ENCODE results near the gene FLAD1. TPM values are rescaled to one million over a fixed set of nuclear protein-coding genes. Genes with fewer than 3 reads are reported as not detected.

The FLAD1 gene
- 21.9 TPM for total RNA-seq

- ATAC-seq (peak; percentile 95), DNase-seq (ENCODE audit: low spot score) (peak; percentile 98)
Observed at GRCh38 chr1:154982897-154983648, at the start of gene FLAD1. Gene FLAD1, plus strand, starts transcription at chr1:154983344. Its CDS starts 351 bp downstream, at chr1:154983695.

- DNase-seq (ENCODE audit: low spot score) (no peak), ATAC-seq (no peak)
Observed at GRCh38 chr1:154934358-154934948, 48.7 kb upstream of the FLAD1 start.

- DNase-seq (ENCODE audit: low spot score) (peak; percentile 53), ATAC-seq (no peak)
Observed at GRCh38 chr1:154935749-154936554, 47.2 kb upstream of the FLAD1 start.

- ATAC-seq (peak; percentile 81), DNase-seq (ENCODE audit: low spot score) (peak; percentile 97)
Observed at GRCh38 chr1:154936555-154937084, 46.5 kb upstream of the FLAD1 start, which contains the start of gene PMVK. Gene PMVK, minus strand, starts transcription at chr1:154936719. Its CDS starts 34 bp downstream, at chr1:154936685.

- DNase-seq (ENCODE audit: low spot score) (peak; percentile 90), ATAC-seq (peak; percentile 74)
Observed at GRCh38 chr1:154937085-154937987, 45.8 kb upstream of the FLAD1 start.

GRCh38 chr1:154937988-154938386 is 45.2 kb upstream of the FLAD1 start:
- DNase-seq (ENCODE audit: low spot score) (no peak), ATAC-seq (no peak)

GRCh38 chr1:154938604-154939399 is 44.3 kb upstream of the FLAD1 start:
- no peak for DNase-seq (ENCODE audit: low spot score)
- ATAC-seq, result no peak

GRCh38 chr1:154940213-154940560 is 43.0 kb upstream of the FLAD1 start:
- ATAC-seq (no peak), DNase-seq (ENCODE audit: low spot score) (no peak)

- ATAC-seq (no peak), DNase-seq (ENCODE audit: low spot score) (no peak)
Observed at GRCh38 chr1:154940651-154941194, 42.4 kb upstream of the FLAD1 start.

GRCh38 chr1:154941333-154942013 is 41.7 kb upstream of the FLAD1 start:
- ATAC-seq, result no peak

GRCh38 chr1:154943649-154944400 is 39.3 kb upstream of the FLAD1 start:
- ATAC-seq, result peak; percentile 62
- no peak for DNase-seq (ENCODE audit: low spot score)

More at GRCh38 chr1:154941333-154942013, 41.7 kb upstream of the FLAD1 start:
- no peak for DNase-seq (ENCODE audit: low spot score)

GRCh38 chr1:154944401-154945159 is 38.6 kb upstream of the FLAD1 start:
- peak; percentile 82 for ATAC-seq
- peak; percentile 80 for DNase-seq (ENCODE audit: low spot score)

- ATAC-seq (no peak), DNase-seq (ENCODE audit: low spot score) (no peak)
Observed at GRCh38 chr1:154945160-154945961, 37.8 kb upstream of the FLAD1 start.

GRCh38 chr1:154945962-154946850 is 36.9 kb upstream of the FLAD1 start:
- no peak for DNase-seq (ENCODE audit: low spot score)
- ATAC-seq, result no peak

- DNase-seq (ENCODE audit: low spot score), result no peak
- no peak for ATAC-seq
Observed at GRCh38 chr1:154948079-154948478, 35.1 kb upstream of the FLAD1 start.
